Measurements from ENCODE around the gene NHSL1.

NHSL1 gene, protein sequence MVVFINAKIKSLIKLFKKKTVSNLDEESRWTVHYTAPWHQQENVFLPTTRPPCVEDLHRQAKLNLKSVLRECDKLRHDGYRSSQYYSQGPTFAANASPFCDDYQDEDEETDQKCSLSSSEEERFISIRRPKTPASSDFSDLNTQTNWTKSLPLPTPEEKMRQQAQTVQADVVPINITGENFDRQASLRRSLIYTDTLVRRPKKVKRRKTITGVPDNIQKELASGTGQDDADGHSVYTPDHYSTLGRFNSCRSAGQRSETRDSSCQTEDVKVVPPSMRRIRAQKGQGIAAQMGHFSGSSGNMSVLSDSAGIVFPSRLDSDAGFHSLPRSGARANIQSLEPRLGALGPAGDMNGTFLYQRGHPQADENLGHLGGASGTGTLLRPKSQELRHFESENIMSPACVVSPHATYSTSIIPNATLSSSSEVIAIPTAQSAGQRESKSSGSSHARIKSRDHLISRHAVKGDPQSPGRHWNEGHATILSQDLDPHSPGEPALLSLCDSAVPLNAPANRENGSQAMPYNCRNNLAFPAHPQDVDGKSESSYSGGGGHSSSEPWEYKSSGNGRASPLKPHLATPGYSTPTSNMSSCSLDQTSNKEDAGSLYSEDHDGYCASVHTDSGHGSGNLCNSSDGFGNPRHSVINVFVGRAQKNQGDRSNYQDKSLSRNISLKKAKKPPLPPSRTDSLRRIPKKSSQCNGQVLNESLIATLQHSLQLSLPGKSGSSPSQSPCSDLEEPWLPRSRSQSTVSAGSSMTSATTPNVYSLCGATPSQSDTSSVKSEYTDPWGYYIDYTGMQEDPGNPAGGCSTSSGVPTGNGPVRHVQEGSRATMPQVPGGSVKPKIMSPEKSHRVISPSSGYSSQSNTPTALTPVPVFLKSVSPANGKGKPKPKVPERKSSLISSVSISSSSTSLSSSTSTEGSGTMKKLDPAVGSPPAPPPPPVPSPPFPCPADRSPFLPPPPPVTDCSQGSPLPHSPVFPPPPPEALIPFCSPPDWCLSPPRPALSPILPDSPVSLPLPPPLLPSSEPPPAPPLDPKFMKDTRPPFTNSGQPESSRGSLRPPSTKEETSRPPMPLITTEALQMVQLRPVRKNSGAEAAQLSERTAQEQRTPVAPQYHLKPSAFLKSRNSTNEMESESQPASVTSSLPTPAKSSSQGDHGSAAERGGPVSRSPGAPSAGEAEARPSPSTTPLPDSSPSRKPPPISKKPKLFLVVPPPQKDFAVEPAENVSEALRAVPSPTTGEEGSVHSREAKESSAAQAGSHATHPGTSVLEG (N-terminal part only)

DNA sequence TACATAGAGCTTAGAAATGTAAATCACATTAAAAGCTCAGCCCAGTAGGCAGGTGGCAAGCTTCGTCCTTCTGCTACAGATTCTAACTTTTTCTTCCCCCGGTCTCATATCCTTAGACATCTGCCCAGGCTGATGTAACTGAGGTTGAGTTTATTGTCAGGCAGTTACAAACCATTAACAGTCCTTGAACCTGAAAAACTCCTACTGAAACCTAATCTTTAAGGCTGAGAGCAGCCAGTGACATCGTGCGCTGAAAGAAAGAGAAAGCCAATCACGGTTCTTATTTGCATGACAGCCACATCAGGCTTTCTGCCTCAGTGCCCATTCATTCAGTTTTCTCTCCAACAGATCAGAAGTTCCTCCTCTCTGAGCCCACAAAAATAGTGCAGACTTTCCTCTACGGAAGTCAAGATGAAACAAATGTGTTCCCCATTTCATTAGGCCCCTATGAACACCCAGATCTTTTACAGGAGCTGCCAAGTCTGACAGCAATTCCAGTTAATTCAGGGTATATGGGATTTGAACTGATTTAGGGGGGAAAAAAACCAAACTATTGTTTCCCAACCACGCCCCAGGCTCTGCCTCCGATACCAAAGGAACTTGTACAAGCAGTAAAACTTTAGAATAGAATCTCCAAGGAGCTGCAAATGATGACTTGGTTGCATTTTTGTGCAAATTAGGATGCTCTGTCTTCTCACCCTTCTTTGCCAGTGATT lies at the start of gene NHSL1:
Gene NHSL1, minus strand, starts transcription at position 192 of the 716 bp plus-strand sequence. CDS start 204 bp downstream, outside the sequence.
- DNase-seq (ENCODE audit: low read depth in 2 of 2): no peak
- H3K4me3 ChIP-seq (replicated peaks in 1 of 2; ENCODE audit: low read depth in 2 of 2, low read length in 2 of 2): no peak within 1 kb of the TSS
- TF ChIP-seq, protein P1, sequence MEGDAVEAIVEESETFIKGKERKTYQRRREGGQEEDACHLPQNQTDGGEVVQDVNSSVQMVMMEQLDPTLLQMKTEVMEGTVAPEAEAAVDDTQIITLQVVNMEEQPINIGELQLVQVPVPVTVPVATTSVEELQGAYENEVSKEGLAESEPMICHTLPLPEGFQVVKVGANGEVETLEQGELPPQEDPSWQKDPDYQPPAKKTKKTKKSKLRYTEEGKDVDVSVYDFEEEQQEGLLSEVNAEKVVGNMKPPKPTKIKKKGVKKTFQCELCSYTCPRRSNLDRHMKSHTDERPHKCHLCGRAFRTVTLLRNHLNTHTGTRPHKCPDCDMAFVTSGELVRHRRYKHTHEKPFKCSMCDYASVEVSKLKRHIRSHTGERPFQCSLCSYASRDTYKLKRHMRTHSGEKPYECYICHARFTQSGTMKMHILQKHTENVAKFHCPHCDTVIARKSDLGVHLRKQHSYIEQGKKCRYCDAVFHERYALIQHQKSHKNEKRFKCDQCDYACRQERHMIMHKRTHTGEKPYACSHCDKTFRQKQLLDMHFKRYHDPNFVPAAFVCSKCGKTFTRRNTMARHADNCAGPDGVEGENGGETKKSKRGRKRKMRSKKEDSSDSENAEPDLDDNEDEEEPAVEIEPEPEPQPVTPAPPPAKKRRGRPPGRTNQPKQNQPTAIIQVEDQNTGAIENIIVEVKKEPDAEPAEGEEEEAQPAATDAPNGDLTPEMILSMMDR (IDR thresholded peaks at IDR 0.05; ENCODE audit: low read depth, low read length): no peak

DNA sequence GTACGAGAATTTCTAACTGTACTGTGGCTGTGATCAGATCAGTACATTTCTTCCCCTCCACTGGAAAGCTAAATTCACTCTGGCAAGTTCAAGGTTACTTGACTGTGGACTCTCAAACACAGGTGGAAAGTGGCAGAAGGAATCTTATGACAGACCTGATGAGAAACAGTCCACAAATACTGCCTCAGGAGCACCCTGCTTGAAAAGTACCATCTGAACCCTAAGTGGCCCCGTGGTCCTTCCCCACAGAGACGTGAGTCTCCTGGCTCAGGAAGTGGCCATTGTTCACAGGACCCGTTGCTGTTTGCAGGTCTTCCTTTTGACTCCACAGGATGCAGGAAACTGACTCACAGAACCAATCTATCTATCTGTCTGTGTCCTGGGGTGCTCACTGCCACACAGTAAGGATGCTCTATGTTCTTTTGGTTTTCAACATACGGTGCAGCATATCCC lies 47.5 kb upstream of the NHSL1 start:
- no peak overlapping the region for H3K4me3 ChIP-seq (replicated peaks in 1 of 2; ENCODE audit: low read depth in 2 of 2, low read length in 2 of 2)
- TF ChIP-seq, protein P1 (IDR thresholded peaks at IDR 0.05; ENCODE audit: low read depth, low read length): no peak
- peak in 1 of 2 donors; percentile 74 for DNase-seq (ENCODE audit: low read depth in 2 of 2)

DNA sequence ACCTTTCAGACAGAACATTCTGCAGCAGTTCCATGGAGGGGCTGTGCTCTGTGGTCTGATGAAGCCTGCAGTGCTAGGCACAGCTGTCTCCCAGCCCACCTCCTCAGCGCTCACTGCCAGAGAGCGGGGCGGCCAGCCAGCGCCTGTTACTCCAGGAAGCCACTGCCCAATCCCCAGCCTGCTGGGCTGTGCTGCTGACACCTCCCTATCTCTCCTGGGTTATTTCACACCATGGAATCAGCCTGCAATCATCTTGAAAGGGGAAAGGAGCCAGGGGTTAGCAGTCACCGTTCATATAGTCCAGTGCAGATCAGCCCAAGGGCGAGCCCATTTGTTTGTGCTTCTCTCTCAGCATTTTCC lies 46.3 kb upstream of the NHSL1 start:
- peak overlapping the region; percentile 44 to 54 for H3K4me3 ChIP-seq (replicated peaks in 1 of 2; ENCODE audit: low read depth in 2 of 2, low read length in 2 of 2)
- TF ChIP-seq, protein P1 (IDR thresholded peaks at IDR 0.05; ENCODE audit: low read depth, low read length): no peak
- peak; percentile 41 to 84 for DNase-seq (ENCODE audit: low read depth in 2 of 2)

DNA sequence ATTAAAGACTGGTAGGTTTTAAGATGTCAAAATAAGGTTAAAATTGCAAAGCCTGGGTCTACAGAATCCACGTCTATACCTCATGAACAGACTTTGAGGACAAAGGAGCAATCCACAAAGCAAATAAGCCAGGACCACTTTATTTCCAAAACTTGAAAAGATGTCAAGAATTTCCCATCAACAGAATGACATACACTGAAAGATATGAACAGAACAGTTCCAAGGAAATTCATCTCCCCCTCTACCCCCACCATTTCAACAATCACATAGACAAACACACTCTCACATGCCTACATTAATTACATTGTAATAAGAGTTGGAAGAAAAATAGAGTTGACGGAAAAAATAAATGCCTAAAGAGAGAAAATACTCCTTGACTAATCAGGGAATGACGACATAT lies 45.2 kb upstream of the NHSL1 start:
- TF ChIP-seq, protein P1 (IDR thresholded peaks at IDR 0.05; ENCODE audit: low read depth, low read length): no peak
- DNase-seq (ENCODE audit: low read depth in 2 of 2): peak; percentile 31 to 42
- H3K4me3 ChIP-seq (replicated peaks in 1 of 2; ENCODE audit: low read depth in 2 of 2, low read length in 2 of 2): peak overlapping the region; percentile 44 to 54

DNA sequence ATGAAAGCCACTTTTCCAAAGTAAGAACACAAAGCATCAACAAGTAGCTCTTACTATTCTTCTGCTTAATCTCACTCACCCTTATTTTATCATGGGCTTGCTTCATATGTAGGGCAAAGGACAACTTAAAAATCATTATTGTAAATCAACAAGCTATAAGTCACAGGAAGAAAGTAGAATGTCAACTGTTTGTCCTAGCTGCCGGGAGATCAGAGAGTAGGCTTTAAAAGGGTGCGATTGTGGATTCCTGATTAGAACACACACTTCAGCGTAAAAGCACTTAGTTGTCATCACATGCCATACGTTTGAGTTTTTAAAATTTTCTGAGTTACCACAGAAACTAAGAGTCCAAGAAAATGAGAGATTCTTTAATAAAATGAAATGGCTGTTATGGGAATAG lies 44.4 kb upstream of the NHSL1 start:
- no peak for DNase-seq (ENCODE audit: low read depth in 2 of 2)
- peak overlapping the region in 1 of 2 donors; percentile 54 for H3K4me3 ChIP-seq (replicated peaks in 1 of 2; ENCODE audit: low read depth in 2 of 2, low read length in 2 of 2)
- TF ChIP-seq, protein P1 (IDR thresholded peaks at IDR 0.05; ENCODE audit: low read depth, low read length): no peak

All from cardiac fibroblast (primary cell).